ENCODE data around the gene SSH3.

Gene SSH3

DNA sequence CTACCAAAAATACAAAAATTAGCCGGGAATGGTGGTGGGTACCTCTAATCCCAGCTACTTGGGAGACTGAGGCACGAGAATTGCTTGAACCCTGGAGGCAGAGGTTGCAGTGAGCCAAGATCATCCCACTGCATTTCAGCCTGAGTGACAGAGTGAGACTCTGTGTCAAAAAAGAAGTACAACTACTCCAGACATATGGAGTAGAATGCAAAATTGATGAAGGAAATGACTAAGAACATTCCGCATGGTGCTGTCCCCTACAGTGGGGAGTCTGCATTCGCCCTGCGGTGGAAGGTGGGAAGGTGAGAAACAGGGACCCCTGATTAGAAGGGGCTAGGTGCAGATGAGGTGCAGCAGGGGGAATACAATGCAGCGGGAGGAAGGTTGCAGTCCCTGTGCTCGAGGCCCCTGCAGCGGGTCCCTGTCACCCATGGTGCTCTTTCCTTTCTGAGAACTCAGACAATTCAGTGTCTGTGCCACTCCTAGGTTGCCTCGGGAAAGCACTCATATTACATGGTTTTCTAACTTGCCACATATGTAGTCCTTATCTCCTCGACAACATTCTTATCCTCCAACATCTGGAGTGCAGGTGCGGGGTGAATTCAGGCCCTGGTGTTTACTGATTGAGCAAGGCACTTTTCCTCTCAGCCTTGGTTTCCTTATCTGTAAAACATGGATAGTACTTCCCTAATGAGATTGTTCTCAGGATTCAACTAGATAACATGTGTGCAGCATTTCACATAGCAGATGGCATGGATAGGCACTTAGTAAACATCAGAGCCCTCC, 44.8 kb downstream of the SSH3 start:
- H3K9me3 ChIP-seq (ENCODE audit: insufficient read depth, low read length) = no peaks in the 10 kb centered on the region
- no peaks in the 10 kb centered on the region for H4K20me1 ChIP-seq (ENCODE audit: low read depth, low read length)
- no peaks in the 10 kb centered on the region for H3K79me2 ChIP-seq (ENCODE audit: insufficient read depth, low read length)
- no peaks in the 10 kb centered on the region for H3K9me2 ChIP-seq (replicated peaks; ENCODE audit: insufficient read depth, low read length)
- no peak overlapping the region for H3K9ac ChIP-seq (ENCODE audit: low read length)
- no peaks in the 10 kb centered on the region for H3K27me3 ChIP-seq (ENCODE audit: low read length)
- no peak overlapping the region for H3K27ac ChIP-seq (ENCODE audit: low read depth, low read length)
- H3K4me2 ChIP-seq (ENCODE audit: low read depth, low read length, poor library complexity, severe bottlenecking) = no peak overlapping the region
- peaks cover 3% of the 10 kb centered on the region; the same call in 1 of the 2 replicates for H3F3A ChIP-seq (ENCODE audit: insufficient read depth)
- H2AFZ ChIP-seq (ENCODE audit: low read depth, low read length, severe bottlenecking) = no peak overlapping the region
- no peak for TF ChIP-seq EZH2phosphoT487 (conservative IDR thresholded peaks at IDR 0.05; ENCODE audit: low read length)
- TF ChIP-seq, protein P1, sequence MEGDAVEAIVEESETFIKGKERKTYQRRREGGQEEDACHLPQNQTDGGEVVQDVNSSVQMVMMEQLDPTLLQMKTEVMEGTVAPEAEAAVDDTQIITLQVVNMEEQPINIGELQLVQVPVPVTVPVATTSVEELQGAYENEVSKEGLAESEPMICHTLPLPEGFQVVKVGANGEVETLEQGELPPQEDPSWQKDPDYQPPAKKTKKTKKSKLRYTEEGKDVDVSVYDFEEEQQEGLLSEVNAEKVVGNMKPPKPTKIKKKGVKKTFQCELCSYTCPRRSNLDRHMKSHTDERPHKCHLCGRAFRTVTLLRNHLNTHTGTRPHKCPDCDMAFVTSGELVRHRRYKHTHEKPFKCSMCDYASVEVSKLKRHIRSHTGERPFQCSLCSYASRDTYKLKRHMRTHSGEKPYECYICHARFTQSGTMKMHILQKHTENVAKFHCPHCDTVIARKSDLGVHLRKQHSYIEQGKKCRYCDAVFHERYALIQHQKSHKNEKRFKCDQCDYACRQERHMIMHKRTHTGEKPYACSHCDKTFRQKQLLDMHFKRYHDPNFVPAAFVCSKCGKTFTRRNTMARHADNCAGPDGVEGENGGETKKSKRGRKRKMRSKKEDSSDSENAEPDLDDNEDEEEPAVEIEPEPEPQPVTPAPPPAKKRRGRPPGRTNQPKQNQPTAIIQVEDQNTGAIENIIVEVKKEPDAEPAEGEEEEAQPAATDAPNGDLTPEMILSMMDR (IDR thresholded peaks at IDR 0.05; ENCODE audit: insufficient read depth, low read length, poor library complexity, severe bottlenecking) = no peak
- H3K36me3 ChIP-seq (ENCODE audit: low read length) = no peaks in the 10 kb centered on the region
- no peak overlapping the region for H3K4me3 ChIP-seq (ENCODE audit: insufficient read depth, low read length, poor library complexity, severe bottlenecking)

DNA sequence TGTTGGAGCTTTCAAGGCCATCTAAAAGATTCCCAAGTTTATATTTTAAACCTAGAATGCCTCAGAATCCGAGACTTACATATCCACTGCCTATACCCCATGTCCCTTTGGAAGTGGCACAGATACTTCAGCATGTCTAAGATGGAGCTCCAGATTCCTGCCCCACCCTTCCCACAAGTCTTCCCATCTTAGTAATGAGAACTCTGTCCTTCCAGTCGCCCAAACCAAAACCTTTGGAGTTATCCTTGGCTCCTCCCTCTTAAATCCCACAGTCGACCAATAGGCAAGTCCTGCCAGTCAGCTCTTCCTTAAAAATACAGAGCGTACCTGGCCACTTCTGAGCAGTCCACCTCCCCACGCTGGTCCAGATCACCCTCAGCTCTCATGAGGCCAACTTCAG, 45.7 kb downstream of the SSH3 start:
- Histone ChIP-seq H3K9me3 (ENCODE audit: insufficient read depth, low read length) (no peaks in the 10 kb centered on the region), H2AFZ (ENCODE audit: low read depth, low read length, severe bottlenecking) (no peak overlapping the region), H3K27me3 (ENCODE audit: low read length) (no peaks in the 10 kb centered on the region), H3F3A (ENCODE audit: insufficient read depth) (peaks cover 7% of the 10 kb centered on the region), H3K9me2 (replicated peaks; ENCODE audit: insufficient read depth, low read length) (no peaks in the 10 kb centered on the region), H3K79me2 (ENCODE audit: insufficient read depth, low read length) (no peaks in the 10 kb centered on the region), H3K36me3 (ENCODE audit: low read length) (no peaks in the 10 kb centered on the region), H4K20me1 (ENCODE audit: low read depth, low read length) (no peaks in the 10 kb centered on the region), H3K27ac (ENCODE audit: low read depth, low read length) (no peak overlapping the region), H3K9ac (ENCODE audit: low read length) (no peak overlapping the region), H3K4me2 (ENCODE audit: low read depth, low read length, poor library complexity, severe bottlenecking) (no peak overlapping the region), H3K4me3 (ENCODE audit: insufficient read depth, low read length, poor library complexity, severe bottlenecking) (no peak overlapping the region)
- TF ChIP-seq, protein P1 (IDR thresholded peaks at IDR 0.05; ENCODE audit: insufficient read depth, low read length, poor library complexity, severe bottlenecking) = no peak
- no peak for TF ChIP-seq EZH2phosphoT487 (conservative IDR thresholded peaks at IDR 0.05; ENCODE audit: low read length)

DNA sequence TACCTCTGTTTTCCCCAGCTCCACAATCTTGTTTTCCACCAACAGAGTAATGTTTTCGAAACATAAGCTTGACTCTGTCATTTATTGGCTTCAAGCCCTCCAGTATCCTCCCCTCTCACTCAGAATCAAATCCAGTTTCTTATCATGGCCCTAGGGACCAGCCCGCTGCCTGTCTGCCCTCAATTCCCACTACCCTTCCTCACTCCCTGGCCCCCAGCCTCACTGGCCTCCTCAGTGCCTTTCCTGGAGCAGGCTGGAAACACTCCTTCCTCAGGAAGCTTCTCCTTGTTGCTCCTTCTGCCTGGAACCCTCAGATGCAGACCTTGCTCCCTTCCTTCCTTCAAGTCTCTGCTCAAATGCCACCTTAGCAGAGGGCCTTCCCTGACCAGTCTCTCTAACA, 46.1 kb downstream of the SSH3 start:
- Histone ChIP-seq H3K4me2 (ENCODE audit: low read depth, low read length, poor library complexity, severe bottlenecking) (no peak overlapping the region), H3K9me3 (ENCODE audit: insufficient read depth, low read length) (no peaks in the 10 kb centered on the region), H3K9me2 (replicated peaks; ENCODE audit: insufficient read depth, low read length) (no peaks in the 10 kb centered on the region), H3K36me3 (ENCODE audit: low read length) (no peaks in the 10 kb centered on the region), H3K79me2 (ENCODE audit: insufficient read depth, low read length) (no peaks in the 10 kb centered on the region), H2AFZ (ENCODE audit: low read depth, low read length, severe bottlenecking) (no peak overlapping the region), H4K20me1 (ENCODE audit: low read depth, low read length) (no peaks in the 10 kb centered on the region), H3K27me3 (ENCODE audit: low read length) (no peaks in the 10 kb centered on the region), H3K27ac (ENCODE audit: low read depth, low read length) (no peak overlapping the region), H3K9ac (ENCODE audit: low read length) (no peak overlapping the region), H3K4me3 (ENCODE audit: insufficient read depth, low read length, poor library complexity, severe bottlenecking) (no peak overlapping the region), H3F3A (ENCODE audit: insufficient read depth) (peaks cover 11% of the 10 kb centered on the region)
- TF ChIP-seq, protein P1 (IDR thresholded peaks at IDR 0.05; ENCODE audit: insufficient read depth, low read length, poor library complexity, severe bottlenecking) = no peak
- TF ChIP-seq EZH2phosphoT487 (conservative IDR thresholded peaks at IDR 0.05; ENCODE audit: low read length) = no peak

Data from SU-DHL-6 (cell line).